Mucosa of descending colon (tissue), 3 donors: Measurements from ENCODE around the gene ASXL2. TPM values are rescaled to one million over a fixed set of nuclear protein-coding genes. Genes with fewer than 3 reads are reported as not detected.
"Not testable (repeated sequence)": the region's sequence is repeated elsewhere in the genome, so short reads cannot be mapped to it uniquely, and the experiment has no call there.

Experiments
- ATAC-seq: fragments of 200-7000 bp; cut with Tn5 transposase; one replicate; pipeline ENCODE4 v1.9.1; 2020; ENCODE audit warnings: mild to moderate bottlenecking, moderate library complexity
- DNase-seq, 3 donors: peaks; one replicate each; pipeline ENCODE4 v3.0.0-alpha.2; 2020
- H3K36me3 ChIP-seq: fragments of 200-600 bp; one replicate; pipeline ENCODE4 v1.8.0; 2021; ENCODE audit warnings: low read depth, mild to moderate bottlenecking
- H3K4me1 ChIP-seq: fragments of 200-600 bp; one replicate; pipeline ENCODE4 v1.8.0; 2021; ENCODE audit warnings: low read depth, mild to moderate bottlenecking
- H3K4me3 ChIP-seq: fragments of 200-600 bp; one replicate; pipeline ENCODE4 v1.8.0; 2021; ENCODE audit warnings: mild to moderate bottlenecking
- H3K9me3 ChIP-seq: fragments of 200-600 bp; one replicate; pipeline ENCODE4 v1.8.0; 2021; ENCODE audit warnings: mild to moderate bottlenecking
- intact Hi-C, 2 donors: fragments of 100-400 bp; cut with DNase I in 1 of 2; cut with micrococcal nuclease in 1 of 2; formaldehyde crosslinking; loops; one replicate each; pipeline versions ENCODE4 v1.11.0 to v1.11.1; 2022; cut with DNase I, micrococcal nuclease
- total RNA-seq, 3 donors: library from RNA; stranded (reverse); fragmentation: NEBNext Ultra II Directional in 2 of 3; extraction: Animal tissue kit (Norgen Biotek cat#: 25700) in 2 of 3; gene quantifications; one replicate each; pipeline versions ENCODE4 v1.2.1 to v1.2.4, GENCODE V29; 2021 to 2023
- TF ChIP-seq, protein P1 (sequence below): fragments of 200-600 bp; IDR thresholded peaks from one replicate; pipeline ENCODE4 v1.8.0; 2022; ENCODE audit warnings: antibody characterized with exemption, mild to moderate bottlenecking
- donor health status: DM: no; HTN: no; CAD: no; lungs with moderate emphysema.
- donor health status: DM: no; HTN: no; CAD: no.
- donor health status: DM: no; HTN: yes; CAD: no.

ASXL2 gene
- total RNA-seq, 3 donors from 2014 or later: 29.9 to 39.2 (median 33.4) TPM

DNA sequence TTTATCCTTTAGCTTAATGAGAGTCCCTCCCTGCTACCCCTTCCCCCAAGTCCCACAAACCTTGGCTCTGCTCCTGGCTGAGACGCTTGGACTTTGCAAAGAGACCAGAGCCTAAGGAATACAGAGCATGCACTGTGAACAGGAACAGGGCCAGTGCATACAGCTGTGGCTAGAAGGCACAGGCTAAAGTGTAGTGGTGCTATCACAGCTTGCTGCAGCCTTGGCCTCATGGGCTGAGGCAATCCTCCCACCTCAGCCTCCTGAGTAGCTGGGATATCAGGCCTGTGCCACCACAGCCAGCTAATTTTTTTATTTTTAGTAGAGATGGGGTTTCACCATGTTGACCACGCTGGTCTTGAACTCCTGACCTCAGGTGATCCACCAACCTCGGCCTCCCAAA, 39.5 kb upstream of the ASXL2 start:
- no peak for DNase-seq
- intact Hi-C loops: no loop called here
- TF ChIP-seq, protein P1, sequence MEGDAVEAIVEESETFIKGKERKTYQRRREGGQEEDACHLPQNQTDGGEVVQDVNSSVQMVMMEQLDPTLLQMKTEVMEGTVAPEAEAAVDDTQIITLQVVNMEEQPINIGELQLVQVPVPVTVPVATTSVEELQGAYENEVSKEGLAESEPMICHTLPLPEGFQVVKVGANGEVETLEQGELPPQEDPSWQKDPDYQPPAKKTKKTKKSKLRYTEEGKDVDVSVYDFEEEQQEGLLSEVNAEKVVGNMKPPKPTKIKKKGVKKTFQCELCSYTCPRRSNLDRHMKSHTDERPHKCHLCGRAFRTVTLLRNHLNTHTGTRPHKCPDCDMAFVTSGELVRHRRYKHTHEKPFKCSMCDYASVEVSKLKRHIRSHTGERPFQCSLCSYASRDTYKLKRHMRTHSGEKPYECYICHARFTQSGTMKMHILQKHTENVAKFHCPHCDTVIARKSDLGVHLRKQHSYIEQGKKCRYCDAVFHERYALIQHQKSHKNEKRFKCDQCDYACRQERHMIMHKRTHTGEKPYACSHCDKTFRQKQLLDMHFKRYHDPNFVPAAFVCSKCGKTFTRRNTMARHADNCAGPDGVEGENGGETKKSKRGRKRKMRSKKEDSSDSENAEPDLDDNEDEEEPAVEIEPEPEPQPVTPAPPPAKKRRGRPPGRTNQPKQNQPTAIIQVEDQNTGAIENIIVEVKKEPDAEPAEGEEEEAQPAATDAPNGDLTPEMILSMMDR: no peak
- no peak overlapping the region for H3K4me3 ChIP-seq
- no peaks in the 10 kb centered on the region for H3K4me1 ChIP-seq
- no peak for ATAC-seq
- H3K9me3 ChIP-seq: no peaks in the 10 kb centered on the region
- no peaks in the 10 kb centered on the region for H3K36me3 ChIP-seq

GRCh38 chr2:25917411-25917810, 39.1 kb upstream of the ASXL2 start:
- H3K4me3 ChIP-seq, H3K9me3 ChIP-seq, H3K36me3 ChIP-seq, H3K4me1 ChIP-seq, DNase-seq, ATAC-seq, intact Hi-C loops: not testable (repeated sequence)

DNA sequence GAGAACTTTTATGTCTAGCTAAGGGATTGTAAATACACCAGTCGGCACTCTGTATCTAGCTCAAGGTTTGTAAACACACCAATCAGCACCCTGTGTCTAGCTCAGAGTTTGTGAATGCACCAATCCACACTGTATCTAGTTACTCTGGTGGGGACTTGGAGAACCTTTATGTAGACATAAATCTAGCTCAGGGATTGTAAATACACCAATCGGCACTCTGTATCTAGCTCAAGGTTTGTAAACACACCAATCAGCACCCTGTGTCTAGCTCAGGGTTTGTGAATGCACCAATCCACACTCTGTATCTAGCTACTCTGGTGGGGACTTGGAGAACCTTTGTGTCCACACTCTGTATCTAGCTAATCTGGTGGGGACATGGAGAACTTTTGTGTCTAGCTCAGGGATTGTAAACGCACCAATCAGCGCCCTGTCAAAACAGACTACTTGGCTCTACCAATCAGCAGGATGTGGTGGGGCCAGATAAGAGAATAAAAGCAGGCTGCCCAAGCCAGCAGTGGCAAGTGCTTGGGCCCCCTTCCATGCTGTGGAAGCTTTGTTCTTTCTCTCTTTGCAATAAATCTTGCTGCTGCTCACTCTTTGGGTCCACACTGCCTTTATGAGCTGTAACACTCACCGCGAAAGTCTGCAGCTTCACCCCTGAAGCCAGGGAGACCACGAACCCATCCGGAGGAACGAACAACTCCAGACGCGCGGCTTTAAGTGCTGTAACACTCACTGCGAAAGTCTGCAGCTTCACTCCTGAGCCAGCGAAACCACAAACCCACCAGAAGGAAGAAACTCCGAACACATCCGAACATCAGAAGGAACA, 37.9 kb upstream of the ASXL2 start:
- ATAC-seq, intact Hi-C loops, H3K4me1 ChIP-seq, H3K9me3 ChIP-seq, H3K36me3 ChIP-seq, DNase-seq, H3K4me3 ChIP-seq: not testable (repeated sequence)

- intact Hi-C loops, H3K9me3 ChIP-seq, DNase-seq, ATAC-seq, H3K36me3 ChIP-seq, H3K4me3 ChIP-seq, H3K4me1 ChIP-seq: not testable (repeated sequence)
Measured at GRCh38 chr2:25915411-25915810, 37.1 kb upstream of the ASXL2 start.

- H3K4me1 ChIP-seq, H3K4me3 ChIP-seq, intact Hi-C loops, ATAC-seq, H3K36me3 ChIP-seq, DNase-seq, H3K9me3 ChIP-seq: not testable (repeated sequence)
Measured at GRCh38 chr2:25913696-25913973, 35.3 kb upstream of the ASXL2 start.

GRCh38 chr2:25912851-25913695, 34.8 kb upstream of the ASXL2 start:
- Histone ChIP-seq H3K36me3 (no peaks in the 10 kb centered on the region), H3K9me3 (no peaks in the 10 kb centered on the region), H3K4me1 (no peaks in the 10 kb centered on the region), H3K4me3 (no peak overlapping the region)
- TF ChIP-seq, protein P1: no peak
- intact Hi-C loops: no loop called here
- DNase-seq (no peak), ATAC-seq (no peak)

GRCh38 chr2:25909574-25909973, 31.3 kb upstream of the ASXL2 start:
- H3K9me3 ChIP-seq, H3K4me1 ChIP-seq, H3K36me3 ChIP-seq, intact Hi-C loops, H3K4me3 ChIP-seq, ATAC-seq, DNase-seq: not testable (repeated sequence)

- Histone ChIP-seq H3K36me3 (no peaks in the 10 kb centered on the region), H3K4me1 (no peaks in the 10 kb centered on the region), H3K9me3 (no peaks in the 10 kb centered on the region), H3K4me3 (no peak overlapping the region)
- DNase-seq (no peak), ATAC-seq (no peak)
- intact Hi-C loops: no loop called here
- TF ChIP-seq, protein P1: no peak
Measured at GRCh38 chr2:25905126-25905525, 26.8 kb upstream of the ASXL2 start.
